ENCODE data around the gene CHRM1.
A peak's percentile ranks its signal among the peaks of the same experiment; 100 is the strongest.

The CHRM1 gene

GRCh38 chr11:62882431-62882749, 38.8 kb downstream of the CHRM1 start:
- TF ChIP-seq CTCF (IDR thresholded peaks at IDR 0.05; ENCODE audit: low read length, missing control alignments), result no peak
- peak overlapping the region; percentile 74 for H3K4me3 ChIP-seq (replicated peaks; ENCODE audit: low read depth, low read length)
- DNase-seq (ENCODE audit: low read depth), result no peak

GRCh38 chr11:62881579-62882430, 39.4 kb downstream of the CHRM1 start:
- DNase-seq (ENCODE audit: low read depth), result peak; percentile 98
- no peak for TF ChIP-seq CTCF (IDR thresholded peaks at IDR 0.05; ENCODE audit: low read length, missing control alignments)
- peak overlapping the region; percentile 74 for H3K4me3 ChIP-seq (replicated peaks; ENCODE audit: low read depth, low read length)

- peak; percentile 43 for TF ChIP-seq CTCF (IDR thresholded peaks at IDR 0.05; ENCODE audit: low read length, missing control alignments)
- peak; percentile 86 for DNase-seq (ENCODE audit: low read depth)
- peak within 1 kb of the TSS; percentile 74 for H3K4me3 ChIP-seq (replicated peaks; ENCODE audit: low read depth, low read length)
These were observed 40.2 kb downstream of the CHRM1 start, which contains the start of gene SLC3A2 for GRCh38 chr11:62880803-62881578. SLC3A2 (plus strand) TSS chr11:62880896; CDS start chr11:62881024, 128 bp downstream.

- DNase-seq (ENCODE audit: low read depth), result peak; percentile 90
- no peak for TF ChIP-seq CTCF (IDR thresholded peaks at IDR 0.05; ENCODE audit: low read length, missing control alignments)
- H3K4me3 ChIP-seq (replicated peaks; ENCODE audit: low read depth, low read length), result peak overlapping the region; percentile 74
These were observed 40.8 kb downstream of the CHRM1 start for GRCh38 chr11:62880231-62880802.

GRCh38 chr11:62879235-62879978, 41.8 kb downstream of the CHRM1 start:
- TF ChIP-seq CTCF (IDR thresholded peaks at IDR 0.05; ENCODE audit: low read length, missing control alignments), result no peak
- DNase-seq (ENCODE audit: low read depth), result peak; percentile 49
- H3K4me3 ChIP-seq (replicated peaks; ENCODE audit: low read depth, low read length), result peak overlapping the region; percentile 74

- no peak for DNase-seq (ENCODE audit: low read depth)
- H3K4me3 ChIP-seq (replicated peaks; ENCODE audit: low read depth, low read length), result no peak overlapping the region
- TF ChIP-seq CTCF (IDR thresholded peaks at IDR 0.05; ENCODE audit: low read length, missing control alignments), result no peak
These were observed 44.5 kb downstream of the CHRM1 start for GRCh38 chr11:62876712-62877111.
